ENCODE measurements around the gene YPEL2.

DNA sequence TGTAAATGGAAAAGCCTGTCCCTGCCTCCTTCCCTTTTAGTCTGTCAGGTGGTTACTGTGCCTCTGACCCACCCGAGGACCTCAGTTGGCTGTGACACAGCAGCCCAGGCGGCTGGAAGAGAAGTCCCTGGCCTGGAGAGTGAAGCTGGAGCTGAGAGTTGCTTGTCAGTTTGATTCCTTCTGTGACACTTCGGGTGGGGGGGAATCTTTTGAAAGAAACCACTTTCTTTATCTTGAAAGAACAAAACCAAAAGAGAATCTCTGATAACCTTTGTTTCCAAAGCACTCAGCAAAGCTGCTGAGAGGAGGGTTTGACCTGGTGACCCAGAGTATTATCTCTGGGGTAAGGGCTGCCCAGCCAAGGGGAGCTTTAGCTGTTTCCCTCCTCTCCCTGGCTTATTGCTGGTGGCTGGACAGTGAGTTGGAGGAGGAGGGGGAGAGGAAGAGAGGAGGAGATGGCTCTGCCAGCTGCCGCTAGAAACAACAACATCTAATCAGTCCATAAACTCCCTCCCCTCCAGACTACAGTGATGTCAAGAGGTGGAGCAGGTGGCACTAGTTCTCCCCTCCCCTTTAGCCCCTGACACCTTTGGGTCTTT, 34.0 kb downstream of the YPEL2 start:
- TF ChIP-seq CTCF (IDR thresholded peaks at IDR 0.05) (no peak), EP300 (IDR thresholded peaks at IDR 0.05) (no peak), POLR2A (IDR thresholded peaks at IDR 0.05) (no peak)
